COLO829 (cell line): ENCODE data around the gene MARCHF10.

Source experiments
- DNase-seq: peaks from one replicate; pipeline ENCODE4 v3.0.0; 2012; ENCODE audit warnings: low spot score

Gene MARCHF10

GRCh38 chr17:62676231-62676943 is 131.7 kb downstream of the MARCHF10 start:
- no peak for DNase-seq

GRCh38 chr17:62675701-62676100 is 132.4 kb downstream of the MARCHF10 start:
- DNase-seq, result no peak

DNA sequence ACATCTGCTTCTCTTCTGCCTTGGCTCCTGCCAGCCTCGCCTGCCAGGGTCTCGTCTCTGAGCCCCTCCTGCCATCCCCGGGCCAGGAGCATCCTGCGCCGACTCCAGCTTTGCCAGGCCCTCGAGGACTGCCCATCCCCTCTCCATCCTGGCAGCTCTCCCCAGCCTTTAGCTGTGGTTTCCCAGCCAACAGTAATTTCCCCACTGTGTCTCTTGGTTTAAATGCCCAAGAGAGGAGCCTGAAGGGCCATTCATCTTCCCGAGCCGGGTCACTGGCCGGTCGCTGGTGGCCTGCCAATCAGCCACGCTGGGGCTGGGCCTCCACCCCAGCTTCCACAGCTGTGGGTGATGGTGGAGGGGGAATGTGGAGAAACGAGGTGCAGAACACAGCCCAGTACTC is 132.9 kb downstream of the MARCHF10 start:
- no peak for DNase-seq

GRCh38 chr17:62674841-62675240 is 133.3 kb downstream of the MARCHF10 start:
- no peak for DNase-seq

- DNase-seq, result no peak
Measured at GRCh38 chr17:62674363-62674739, 133.8 kb downstream of the MARCHF10 start.

- no peak for DNase-seq
Measured at GRCh38 chr17:62673614-62674362, 134.3 kb downstream of the MARCHF10 start.

GRCh38 chr17:62672957-62673356 is 135.2 kb downstream of the MARCHF10 start:
- DNase-seq, result no peak

DNA sequence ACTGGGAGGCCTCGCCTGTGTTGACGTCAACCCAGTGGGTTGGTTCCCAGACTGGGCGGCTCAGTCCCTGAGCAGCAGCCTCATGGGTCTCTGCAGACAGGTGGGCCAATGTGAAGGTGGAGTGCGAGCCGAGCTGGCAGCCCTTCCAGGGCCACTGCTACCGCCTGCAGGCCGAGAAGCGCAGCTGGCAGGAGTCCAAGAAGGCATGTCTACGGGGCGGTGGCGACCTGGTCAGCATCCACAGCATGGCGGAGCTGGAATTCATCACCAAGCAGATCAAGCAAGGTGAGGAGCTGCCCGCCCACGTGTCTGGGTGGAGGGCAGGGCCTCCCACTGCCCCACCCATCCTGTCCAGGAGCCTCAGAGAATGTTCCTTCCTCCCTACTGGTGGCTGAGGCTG is 136.6 kb downstream of the MARCHF10 start:
- no peak for DNase-seq

DNA sequence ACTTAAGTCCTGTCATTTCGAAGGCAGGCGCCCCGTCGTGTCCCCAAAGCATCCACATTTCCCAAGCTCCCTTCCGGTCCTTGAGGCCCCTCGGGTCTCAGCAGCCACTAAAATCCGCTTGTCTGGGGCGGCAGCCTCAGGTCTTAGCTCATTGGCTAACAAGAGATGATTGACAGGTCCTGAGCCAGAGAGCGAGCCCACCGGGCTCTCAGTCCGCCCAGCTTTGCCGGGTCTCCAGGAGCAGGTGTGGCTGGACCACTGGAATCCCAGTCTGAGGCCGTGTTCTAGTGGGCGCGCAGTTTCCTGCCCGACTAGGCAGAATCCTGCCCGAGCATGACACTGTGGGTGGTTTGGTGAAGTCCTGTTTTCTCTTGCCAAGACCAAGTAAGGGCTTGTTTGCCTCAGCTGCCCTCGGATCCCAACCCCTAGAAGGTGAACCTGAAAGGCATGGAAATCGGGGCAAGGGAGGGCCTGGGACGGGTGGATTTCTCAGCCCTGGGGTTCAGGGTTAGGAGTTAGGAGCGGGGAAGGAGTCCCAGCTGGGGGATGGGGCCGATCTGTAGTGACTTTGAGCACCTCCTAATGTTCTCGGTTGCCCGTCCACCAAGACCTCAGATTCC is 137.8 kb downstream of the MARCHF10 start:
- DNase-seq, result no peak

- no peak for DNase-seq
Measured at GRCh38 chr17:62668091-62668804, 139.9 kb downstream of the MARCHF10 start.

DNA sequence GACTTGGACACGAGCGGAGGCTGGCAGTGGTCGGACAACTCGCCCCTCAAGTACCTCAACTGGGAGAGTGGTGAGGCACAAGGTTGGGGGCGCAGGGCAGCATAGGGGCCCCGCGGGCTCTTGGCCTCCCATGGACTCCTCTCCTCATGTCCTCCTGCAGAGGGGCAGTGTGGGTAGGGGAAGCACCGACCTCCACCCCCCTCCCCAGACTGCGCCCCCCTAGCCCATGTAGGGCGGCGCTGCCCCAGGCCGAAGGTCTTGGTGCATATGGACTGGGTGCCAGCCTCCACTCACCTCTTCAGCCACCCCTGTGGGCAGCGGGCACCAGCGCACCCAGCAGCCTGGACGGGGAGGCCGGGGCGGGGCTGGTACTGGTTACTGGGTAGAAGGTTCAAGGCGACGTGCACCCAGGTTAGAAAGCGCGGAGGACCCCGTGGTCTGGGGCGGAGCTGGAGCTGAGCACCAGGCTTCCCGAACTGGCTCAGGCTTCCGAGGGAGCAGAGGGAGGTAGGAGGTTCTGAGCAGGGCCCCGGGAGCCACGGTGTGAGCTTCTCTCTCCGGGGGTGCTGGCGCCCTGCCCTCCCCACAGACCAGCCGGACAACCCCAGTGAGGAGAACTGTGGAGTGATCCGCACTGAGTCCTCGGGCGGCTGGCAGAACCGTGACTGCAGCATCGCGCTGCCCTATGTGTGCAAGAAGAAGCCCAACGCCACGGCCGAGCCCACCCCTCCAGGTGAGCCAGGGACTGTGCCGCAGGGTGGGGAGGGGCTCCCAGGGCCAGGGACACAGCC is 141.1 kb downstream of the MARCHF10 start:
- DNase-seq, result no peak

GRCh38 chr17:62666061-62666800 is 141.9 kb downstream of the MARCHF10 start:
- DNase-seq, result no peak

DNA sequence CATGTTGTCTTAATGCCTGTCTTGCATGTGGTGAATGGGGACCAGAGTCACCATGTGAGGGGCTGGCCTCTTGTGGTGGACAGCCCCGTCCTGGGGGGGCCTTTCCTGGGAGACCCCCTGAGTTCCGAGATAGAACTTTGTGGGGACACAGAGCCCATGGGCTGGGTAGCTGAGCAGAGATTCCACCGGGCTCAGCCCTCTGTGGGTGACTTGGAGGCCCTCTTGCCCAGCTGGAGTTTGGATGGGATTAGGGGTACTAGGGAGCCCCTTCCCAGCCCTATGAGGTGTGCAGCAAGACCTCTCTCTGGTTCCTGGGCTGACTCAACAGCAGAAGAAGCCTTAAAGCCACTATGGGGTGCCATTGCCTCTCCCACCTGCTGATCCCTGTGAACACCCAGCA is 142.5 kb downstream of the MARCHF10 start:
- no peak for DNase-seq

DNA sequence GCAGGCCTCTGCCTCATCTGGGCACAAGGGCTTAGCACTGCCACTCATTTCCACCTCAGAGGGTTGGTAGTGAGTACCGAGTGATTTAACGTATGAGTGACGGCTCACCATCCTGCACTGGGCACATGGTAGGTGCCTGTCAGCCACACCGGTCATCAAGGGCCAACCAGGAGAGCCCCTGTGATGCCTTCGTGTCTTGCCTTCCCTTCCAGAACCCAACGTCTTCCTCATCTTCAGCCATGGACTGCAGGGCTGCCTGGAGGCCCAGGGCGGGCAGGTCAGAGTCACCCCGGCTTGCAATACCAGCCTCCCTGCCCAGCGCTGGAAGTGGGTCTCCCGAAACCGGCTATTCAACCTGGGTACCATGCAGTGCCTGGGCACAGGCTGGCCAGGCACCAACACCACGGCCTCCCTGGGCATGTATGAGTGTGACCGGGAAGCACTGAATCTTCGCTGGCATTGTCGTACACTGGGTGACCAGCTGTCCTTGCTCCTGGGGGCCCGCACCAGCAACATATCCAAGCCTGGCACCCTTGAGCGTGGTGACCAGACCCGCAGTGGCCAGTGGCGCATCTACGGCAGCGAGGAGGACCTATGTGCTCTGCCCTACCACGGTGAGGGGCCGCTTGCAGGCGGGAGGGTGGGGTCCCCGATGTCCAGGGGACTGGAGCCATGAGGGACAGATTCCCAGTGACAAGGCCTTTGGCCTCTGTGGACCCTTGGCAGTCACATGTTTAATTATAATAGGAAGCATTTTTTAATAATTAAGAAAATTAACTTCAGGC is 143.6 kb downstream of the MARCHF10 start:
- DNase-seq, result no peak

GRCh38 chr17:62663304-62663703 is 144.8 kb downstream of the MARCHF10 start:
- no peak for DNase-seq

DNA sequence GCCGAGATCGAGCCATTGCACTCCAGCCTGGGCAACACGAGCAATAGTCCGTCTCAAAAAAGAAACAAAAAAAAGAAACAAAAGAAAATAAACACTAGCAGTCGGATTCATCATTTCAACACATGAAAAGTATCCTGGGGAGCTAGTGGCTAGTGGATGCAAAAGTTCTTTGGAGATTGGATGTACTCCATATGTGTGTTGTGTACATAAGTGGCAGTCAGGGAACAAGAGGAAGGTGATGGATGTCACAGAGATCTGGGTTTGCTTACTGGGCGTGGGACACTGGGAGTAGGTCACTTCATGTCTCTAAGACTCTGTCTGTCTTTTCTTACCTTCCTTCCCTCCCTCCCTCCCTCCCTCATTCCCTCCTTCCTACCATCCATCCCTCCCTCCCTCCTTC is 145.3 kb downstream of the MARCHF10 start:
- DNase-seq, result no peak

GRCh38 chr17:62661337-62661736 is 146.8 kb downstream of the MARCHF10 start:
- no peak for DNase-seq

DNA sequence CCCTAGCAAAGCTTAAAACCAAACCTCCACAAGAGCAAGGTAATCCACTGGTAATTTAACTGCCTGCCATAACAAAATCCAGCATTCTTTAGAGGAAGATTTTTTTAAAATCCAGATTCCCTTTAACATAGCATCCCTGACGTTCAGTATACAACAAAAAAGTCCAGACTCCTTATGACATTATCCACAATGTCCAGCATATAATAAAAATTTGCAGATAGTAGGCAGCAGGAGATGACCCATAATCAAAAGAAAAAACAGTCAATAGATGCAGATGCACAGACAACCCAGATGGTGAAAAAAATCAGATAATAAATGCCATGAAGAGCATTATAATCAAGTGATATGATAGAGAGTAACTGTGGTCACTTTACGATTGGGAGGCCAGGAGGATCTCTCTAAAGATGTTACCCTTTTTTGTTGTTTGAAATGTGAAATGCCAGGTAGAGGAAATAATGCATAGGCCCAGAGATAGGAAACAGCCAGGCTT is 147.4 kb downstream of the MARCHF10 start:
- DNase-seq, result no peak

- DNase-seq, result no peak
Measured at GRCh38 chr17:62658136-62658920, 149.8 kb downstream of the MARCHF10 start.
